GM21529 (cell line): Measurements from ENCODE around the gene PROKR2.

Source experiments
- ATAC-seq: cut with Tn5 transposase; IDR thresholded peaks from one replicate; pipeline ENCODE4 v1.9.1; 2021; ENCODE audit not compliant: unreplicated experiment

PROKR2 gene

GRCh38 chr20:5290596-5290995, 26.2 kb downstream of the PROKR2 start:
- ATAC-seq = no peak

GRCh38 chr20:5282561-5282960, 34.2 kb downstream of the PROKR2 start:
- no peak for ATAC-seq

GRCh38 chr20:5279661-5280060, 37.1 kb downstream of the PROKR2 start:
- ATAC-seq = no peak

- no peak for ATAC-seq
Observed at GRCh38 chr20:5272268-5272667, 44.5 kb downstream of the PROKR2 start.

- ATAC-seq = no peak
Observed at GRCh38 chr20:5270603-5271002, 46.2 kb downstream of the PROKR2 start.

- no peak for ATAC-seq
Observed at GRCh38 chr20:5268449-5268848, 48.3 kb downstream of the PROKR2 start.

- ATAC-seq = no peak
Observed at GRCh38 chr20:5267092-5267491, 49.7 kb downstream of the PROKR2 start.
